IgD-negative memory B cell (primary cell): ENCODE measurements around the gene SLC38A10. TPM values are rescaled to one million over a fixed set of nuclear protein-coding genes. Genes with fewer than 3 reads are reported as not detected.

Source experiments
- H3K27ac Mint-ChIP-seq, 3 donors: one replicate each; pipeline ENCODE4 v1.8.0; 2020 to 2022; ENCODE audit warnings: mild to moderate bottlenecking in 3 of 3, mixed read lengths in 3 of 3, moderate library complexity in 1 of 3
- H3K27me3 Mint-ChIP-seq: one replicate; pipeline ENCODE4 v1.8.0; 2021; ENCODE audit warnings: mixed read lengths
- H3K36me3 Mint-ChIP-seq: one replicate; pipeline ENCODE4 v1.8.0; 2020; ENCODE audit warnings: mild to moderate bottlenecking, mixed read lengths
- H3K4me1 Mint-ChIP-seq, 3 donors: one replicate each; pipeline ENCODE4 v1.8.0; 2020 to 2022; ENCODE audit warnings: mixed read lengths in 3 of 3, mild to moderate bottlenecking in 1 of 3
- H3K4me3 Mint-ChIP-seq, 4 donors: one replicate each; pipeline ENCODE4 v1.8.0; 2020 to 2022; ENCODE audit warnings: mild to moderate bottlenecking in 4 of 4, mixed read lengths in 4 of 4, moderate library complexity in 3 of 4
- H3K9me3 Mint-ChIP-seq, 3 donors: one replicate each; pipeline ENCODE4 v1.8.0; 2020 to 2021; ENCODE audit warnings: mixed read lengths in 3 of 3, mild to moderate bottlenecking in 1 of 3
- polyA plus RNA-seq: library from polyadenylated mRNA; unstranded; fragments of 300-500 nt; fragmentation: Illumina TruSeq; gene quantifications from one replicate; pipeline ENCODE4 v1.2.3, GENCODE V29; 2021

SLC38A10 gene
- 84.5 TPM for polyA plus RNA-seq

DNA sequence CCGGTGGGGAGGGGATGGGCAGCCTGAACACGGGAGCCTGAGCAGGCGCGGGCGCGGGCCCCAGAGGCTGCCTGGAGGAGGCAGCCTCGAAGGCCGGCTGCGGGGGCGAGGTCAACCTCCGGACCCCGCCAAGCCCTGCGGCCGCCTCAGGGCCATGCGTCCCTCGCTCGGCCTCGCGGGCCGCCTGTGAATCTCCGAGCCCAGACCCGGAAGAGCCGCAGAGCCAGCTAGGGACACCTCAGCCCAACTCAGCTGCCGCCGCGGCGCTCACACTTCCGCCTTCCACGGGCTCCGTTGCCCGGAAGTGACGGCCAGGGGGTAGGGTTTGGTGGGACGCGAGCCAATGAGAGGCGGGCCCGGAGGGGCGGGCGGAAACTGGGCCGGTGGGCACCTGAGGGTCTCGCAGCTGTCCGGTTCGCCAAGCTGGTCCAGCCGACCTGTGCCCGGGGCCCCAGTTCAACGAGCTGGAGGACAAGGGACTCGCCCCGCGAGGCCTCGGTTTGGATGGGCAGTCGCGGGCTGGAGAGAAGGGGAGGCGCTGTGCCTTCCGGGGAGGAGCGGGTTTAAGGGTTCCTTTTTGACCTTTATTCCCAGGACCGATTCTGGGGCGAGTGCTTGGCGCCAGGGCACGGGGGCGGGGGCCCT lies at the start of gene SLC38A10:
Gene SLC38A10, minus strand, starts transcription at position 277 of the 645 bp plus-strand sequence. CDS start 386 bp downstream, outside the sequence.
- peak within 1 kb of the TSS; percentile 98 to 99 (median 98) for H3K27ac Mint-ChIP-seq
- H3K27me3 Mint-ChIP-seq = no peaks in the 10 kb centered on the region
- H3K9me3 Mint-ChIP-seq = no peaks in the 10 kb centered on the region
- H3K4me3 Mint-ChIP-seq = peak within 1 kb of the TSS; percentile 95 to 100 (median 97)
- H3K36me3 Mint-ChIP-seq = no peaks in the 10 kb centered on the region
- H3K4me1 Mint-ChIP-seq = peaks cover 20 to 26% (median 22%) of the 10 kb centered on the region in 3 donors

DNA sequence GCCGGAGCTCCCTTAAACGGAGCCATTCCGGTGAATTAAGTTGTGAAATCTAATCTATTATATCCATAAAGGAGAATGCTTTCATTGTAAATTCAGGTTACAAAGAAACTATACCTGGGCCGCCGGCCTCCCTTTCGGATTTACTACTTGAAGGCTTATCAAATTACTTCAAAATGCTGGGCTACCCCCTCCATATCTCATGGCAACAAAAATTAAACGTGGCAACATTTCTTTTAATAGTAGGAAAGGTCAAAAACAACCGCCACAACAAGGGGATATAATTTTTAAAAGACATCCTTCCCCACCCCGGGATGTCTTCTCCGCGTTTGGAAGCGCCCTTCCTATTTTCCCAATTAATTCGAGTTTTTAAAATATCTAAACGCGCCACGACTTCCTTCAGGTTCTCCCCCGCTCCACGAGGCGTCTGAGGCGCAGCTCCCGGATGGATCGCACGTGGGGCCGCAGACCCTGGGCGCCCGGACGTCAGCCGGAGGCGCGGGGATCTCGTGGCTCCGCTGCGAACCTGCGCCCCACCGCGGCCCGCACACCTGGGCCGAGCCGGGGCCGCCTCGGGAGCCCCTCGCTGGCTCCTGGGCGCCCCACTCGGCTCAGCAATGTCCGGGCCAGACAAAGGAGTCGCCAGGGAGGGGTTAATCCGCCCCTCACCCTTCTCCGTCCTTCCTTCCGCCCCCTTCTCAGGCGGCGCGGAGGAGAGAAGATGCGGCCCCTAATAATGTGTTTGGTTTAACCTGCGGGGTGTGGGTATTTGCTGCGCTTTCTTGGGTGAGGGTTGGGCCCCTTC lies 47.4 kb upstream of the SLC38A10 start:
- Mint-ChIP-seq H3K36me3 (no peaks in the 10 kb centered on the region), H3K4me3 (peak overlapping the region in 3 of 4 donors; percentile 4 to 52 (median 32)), H3K9me3 (peaks cover 0 to 3% (median 0%) of the 10 kb centered on the region in 3 donors), H3K27ac (peak overlapping the region in 2 of 3 donors; percentile 71 to 86), H3K4me1 (peaks cover 5 to 11% (median 6%) of the 10 kb centered on the region in 3 donors), H3K27me3 (peaks cover 46% of the 10 kb centered on the region)

DNA sequence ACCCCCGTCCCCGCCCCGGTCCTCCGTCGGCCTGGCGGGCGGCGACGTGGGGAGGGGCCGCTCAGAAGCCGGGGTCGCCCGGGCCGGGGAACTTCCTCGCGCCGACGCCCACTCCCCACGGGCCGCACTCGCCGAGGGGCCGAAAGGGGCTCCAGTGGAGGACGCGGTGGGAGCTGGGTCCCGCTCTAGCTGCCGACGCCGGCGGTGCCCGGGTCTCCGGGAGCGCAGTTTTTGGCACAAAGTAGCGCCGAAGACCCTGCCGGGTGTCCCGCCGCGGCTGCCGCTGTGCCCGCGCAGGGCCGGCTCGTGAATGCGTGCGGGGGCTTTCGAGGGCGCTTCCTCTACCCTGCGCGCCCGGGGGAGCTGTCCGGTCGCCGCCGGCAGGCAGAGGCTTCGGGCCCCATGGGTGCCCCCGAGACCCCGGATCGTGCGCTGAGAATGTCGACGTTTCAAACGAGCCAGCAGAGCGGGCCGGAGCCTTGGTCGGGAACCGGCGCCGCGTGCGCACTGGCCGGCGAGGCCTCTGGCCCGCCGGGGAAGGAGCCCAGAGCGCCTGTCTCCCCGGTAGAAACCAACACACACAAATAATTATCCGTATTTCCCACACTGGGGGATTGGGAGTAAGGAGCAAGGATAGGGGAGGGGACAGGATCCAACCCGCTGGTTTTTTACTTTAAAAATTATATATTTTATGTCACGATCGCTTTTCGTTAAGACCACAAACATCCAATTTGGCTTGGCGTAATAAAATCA lies 46.6 kb upstream of the SLC38A10 start:
- Mint-ChIP-seq H3K27ac (peak overlapping the region in 1 of 3 donors; percentile 71), H3K4me1 (peaks cover 5 to 11% (median 6%) of the 10 kb centered on the region in 3 donors), H3K9me3 (peaks cover 0 to 3% (median 0%) of the 10 kb centered on the region in 3 donors), H3K36me3 (no peaks in the 10 kb centered on the region), H3K27me3 (peaks cover 48% of the 10 kb centered on the region), H3K4me3 (no peak overlapping the region)

GRCh38 chr17:81340607-81341515 lies 45.8 kb upstream of the SLC38A10 start:
- Mint-ChIP-seq H3K4me1 (peaks cover 5 to 11% (median 6%) of the 10 kb centered on the region in 3 donors), H3K27ac (peak overlapping the region in 1 of 3 donors; percentile 16), H3K9me3 (peaks cover 0 to 3% (median 0%) of the 10 kb centered on the region in 3 donors), H3K4me3 (no peak overlapping the region), H3K36me3 (no peaks in the 10 kb centered on the region), H3K27me3 (peaks cover 49% of the 10 kb centered on the region)

GRCh38 chr17:81339534-81340296 lies 44.6 kb upstream of the SLC38A10 start:
- peaks cover 5 to 7% (median 5%) of the 10 kb centered on the region in 3 donors for H3K4me1 Mint-ChIP-seq
- H3K36me3 Mint-ChIP-seq = no peaks in the 10 kb centered on the region
- peak overlapping the region in 1 of 4 donors; percentile 63 for H3K4me3 Mint-ChIP-seq
- H3K9me3 Mint-ChIP-seq = peaks cover 0 to 3% (median 0%) of the 10 kb centered on the region in 3 donors
- peak overlapping the region in 1 of 3 donors; percentile 70 for H3K27ac Mint-ChIP-seq
- H3K27me3 Mint-ChIP-seq = peaks cover 45% of the 10 kb centered on the region

DNA sequence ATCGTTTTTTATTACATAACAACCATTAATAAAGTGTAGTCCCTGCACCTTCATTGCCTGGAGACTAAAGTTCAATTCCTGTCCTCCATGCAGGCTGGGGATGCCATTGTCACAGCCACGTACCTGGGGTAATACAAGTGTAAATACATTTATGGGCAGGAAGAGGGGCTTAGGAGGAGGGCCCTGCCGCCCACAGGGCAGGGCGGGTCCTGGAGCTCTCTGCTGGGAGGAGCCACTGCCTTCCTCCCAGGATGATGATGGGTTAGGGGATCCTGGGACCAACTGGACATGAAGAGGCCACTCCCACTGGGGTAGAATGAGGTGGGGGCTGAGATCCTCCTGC lies 44.1 kb upstream of the SLC38A10 start:
- Mint-ChIP-seq H3K4me3 (peak overlapping the region in 2 of 4 donors; percentile 33 to 63), H3K4me1 (peaks cover 0 to 2% (median 0%) of the 10 kb centered on the region in 3 donors), H3K27ac (peak overlapping the region in 1 of 3 donors; percentile 70), H3K9me3 (no peaks in the 10 kb centered on the region), H3K27me3 (peaks cover 41% of the 10 kb centered on the region), H3K36me3 (no peaks in the 10 kb centered on the region)

- Mint-ChIP-seq H3K36me3 (no peaks in the 10 kb centered on the region), H3K27ac (peak overlapping the region in 1 of 3 donors; percentile 70), H3K4me1 (peaks cover 0 to under 1% (median 0%) of the 10 kb centered on the region in 3 donors), H3K4me3 (peak overlapping the region in 1 of 4 donors; percentile 63), H3K27me3 (peaks cover 38% of the 10 kb centered on the region), H3K9me3 (no peaks in the 10 kb centered on the region)
These were observed 43.4 kb upstream of the SLC38A10 start for GRCh38 chr17:81338274-81339190.

DNA sequence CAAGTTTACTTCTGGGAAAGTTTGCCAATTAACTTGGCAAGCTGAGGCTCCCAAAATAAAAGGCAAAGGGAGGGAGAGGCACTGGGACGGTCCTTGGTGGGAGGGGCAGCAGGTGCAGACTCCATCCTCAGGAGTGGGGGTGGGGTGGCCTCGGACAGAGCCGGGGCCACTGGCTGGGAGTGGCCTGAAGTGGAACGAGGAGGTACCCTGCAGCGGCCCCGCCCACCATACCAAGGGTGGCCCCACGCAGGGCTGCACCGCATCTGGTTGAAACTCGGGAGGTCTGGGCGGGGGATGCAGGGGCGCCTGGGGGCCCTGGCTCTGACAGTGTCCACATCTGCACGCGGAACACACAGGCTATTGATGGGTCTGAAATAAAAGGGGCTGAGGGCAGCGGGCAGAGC lies 42.4 kb upstream of the SLC38A10 start:
- Mint-ChIP-seq H3K36me3 (no peaks in the 10 kb centered on the region), H3K27ac (no peak overlapping the region), H3K27me3 (peaks cover 36% of the 10 kb centered on the region), H3K4me3 (no peak overlapping the region), H3K4me1 (no peaks in the 10 kb centered on the region), H3K9me3 (no peaks in the 10 kb centered on the region)

- H3K27ac Mint-ChIP-seq = no peak overlapping the region
These were observed 41.8 kb upstream of the SLC38A10 start for GRCh38 chr17:81336930-81337325.

DNA sequence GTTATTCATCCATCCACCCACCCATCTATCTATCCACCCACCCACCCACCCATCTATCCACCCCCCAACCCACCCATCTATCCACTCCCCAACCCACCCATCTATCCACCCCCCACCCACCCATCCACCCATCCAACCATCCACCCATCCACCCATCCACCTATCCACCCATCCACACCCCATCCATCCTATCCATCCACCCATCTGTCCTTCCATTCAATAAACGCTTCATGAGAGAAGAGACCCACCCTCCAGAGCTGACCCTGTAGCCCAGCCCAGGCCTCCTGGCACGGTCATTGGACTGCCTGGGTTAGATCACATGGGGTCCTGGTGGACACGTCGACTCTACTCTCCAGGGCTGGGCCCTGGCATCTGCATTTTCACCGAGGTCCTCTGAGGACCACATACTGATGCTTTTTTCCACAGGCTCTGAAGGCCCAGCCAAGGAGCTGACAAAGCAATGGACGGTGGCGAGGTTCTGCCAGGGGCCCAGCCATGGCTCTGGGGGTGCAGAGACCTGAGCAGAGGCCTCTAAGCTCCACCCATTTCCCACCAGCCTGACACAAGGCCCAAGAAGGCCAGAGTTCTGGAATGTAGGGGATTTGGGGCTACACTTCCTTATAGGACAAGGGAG lies 41.3 kb upstream of the SLC38A10 start:
- H3K27me3 Mint-ChIP-seq = peaks cover 33% of the 10 kb centered on the region
- no peaks in the 10 kb centered on the region for H3K4me1 Mint-ChIP-seq
- H3K4me3 Mint-ChIP-seq = no peak overlapping the region
- no peak overlapping the region for H3K27ac Mint-ChIP-seq
- no peaks in the 10 kb centered on the region for H3K36me3 Mint-ChIP-seq
- no peaks in the 10 kb centered on the region for H3K9me3 Mint-ChIP-seq

More at GRCh38 chr17:81336930-81337325, 41.8 kb upstream of the SLC38A10 start:
- H3K27me3 Mint-ChIP-seq = peaks cover 31% of the 10 kb centered on the region
- H3K9me3 Mint-ChIP-seq = no peaks in the 10 kb centered on the region
- H3K4me3 Mint-ChIP-seq = no peak overlapping the region
- H3K4me1 Mint-ChIP-seq = no peaks in the 10 kb centered on the region
- no peaks in the 10 kb centered on the region for H3K36me3 Mint-ChIP-seq

DNA sequence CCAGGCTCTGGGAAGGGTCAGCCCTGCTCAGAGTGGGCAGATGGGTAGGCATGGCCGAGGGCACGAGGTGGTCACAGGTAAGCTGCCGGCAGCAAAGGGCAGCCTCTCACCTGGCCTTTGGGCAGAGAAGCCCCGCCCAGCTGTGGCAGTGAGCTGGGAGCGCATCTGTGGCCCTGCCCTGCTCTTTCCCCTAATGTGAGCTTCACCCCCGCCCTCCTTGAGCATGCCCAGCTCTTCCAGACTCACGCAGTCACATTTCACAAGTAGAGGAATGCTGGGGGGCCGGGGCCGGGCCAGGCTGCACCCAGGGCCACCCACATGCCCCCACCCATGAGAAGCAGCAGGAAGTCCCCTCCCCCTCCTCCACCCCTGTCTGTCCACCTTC lies 40.7 kb upstream of the SLC38A10 start:
- Mint-ChIP-seq H3K9me3 (no peaks in the 10 kb centered on the region), H3K4me3 (no peak overlapping the region), H3K36me3 (no peaks in the 10 kb centered on the region), H3K27ac (no peak overlapping the region), H3K4me1 (no peaks in the 10 kb centered on the region), H3K27me3 (peaks cover 32% of the 10 kb centered on the region)

DNA sequence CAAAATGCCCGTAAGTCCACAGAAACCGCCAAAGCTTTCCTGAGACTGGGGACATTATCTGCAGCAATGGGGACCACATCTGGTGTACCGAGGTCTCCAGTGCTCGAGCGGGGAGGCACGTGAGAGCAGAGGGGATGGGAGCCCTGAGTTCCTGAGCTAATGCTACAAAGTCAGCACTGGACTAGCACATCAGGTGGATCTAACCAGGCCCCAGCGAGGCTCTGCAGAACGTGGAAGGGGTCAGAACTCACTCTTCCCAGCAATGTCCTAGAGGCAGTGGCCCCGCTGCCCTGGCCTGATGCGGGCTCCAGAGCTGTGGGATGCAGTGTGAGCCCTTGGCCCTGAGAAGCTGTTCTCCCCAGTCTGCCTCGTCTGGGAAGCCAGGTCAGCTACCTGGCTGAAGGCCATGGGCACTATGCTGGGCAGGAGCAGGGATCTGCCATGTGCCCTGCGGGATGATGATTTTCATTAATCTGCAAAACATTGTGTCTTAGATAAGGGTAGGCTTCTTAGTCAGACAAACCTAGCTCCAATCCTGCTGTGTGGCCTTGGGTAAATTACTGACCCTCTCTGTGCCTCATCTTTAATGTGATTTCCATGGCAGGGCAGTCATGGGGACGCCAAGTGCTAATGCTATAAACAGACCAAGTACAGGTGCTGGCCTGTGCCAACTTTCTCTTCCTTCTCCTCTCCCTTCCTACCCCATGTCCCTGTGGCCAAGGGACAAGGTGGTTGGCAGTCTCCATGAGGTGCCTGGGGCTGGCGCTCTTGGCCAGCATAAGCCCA lies 40.1 kb upstream of the SLC38A10 start:
- Mint-ChIP-seq H3K27me3 (peaks cover 31% of the 10 kb centered on the region), H3K27ac (no peak overlapping the region), H3K9me3 (no peaks in the 10 kb centered on the region), H3K4me1 (no peaks in the 10 kb centered on the region), H3K4me3 (no peak overlapping the region), H3K36me3 (no peaks in the 10 kb centered on the region)
